Measurements from ENCODE around the gene RFT1.

Gene RFT1

GRCh38 chr3:53082736-53083135, 47.5 kb downstream of the RFT1 start:
- DNase-seq, result no peak

- DNase-seq, result no peak
Measured at GRCh38 chr3:53081318-53081717, 48.9 kb downstream of the RFT1 start.

GRCh38 chr3:53080612-53081205, 49.5 kb downstream of the RFT1 start:
- DNase-seq, result no peak

GRCh38 chr3:53079791-53080555, 50.3 kb downstream of the RFT1 start:
- DNase-seq, result no peak

GRCh38 chr3:53079147-53079546, 51.1 kb downstream of the RFT1 start:
- DNase-seq, result no peak

GRCh38 chr3:53078656-53079055, 51.6 kb downstream of the RFT1 start:
- no peak for DNase-seq

- no peak for DNase-seq
Measured at GRCh38 chr3:53077476-53078220, 52.6 kb downstream of the RFT1 start.

- DNase-seq, result no peak
Measured at GRCh38 chr3:53075743-53076140, 54.5 kb downstream of the RFT1 start.

GRCh38 chr3:53074761-53075742, 55.2 kb downstream of the RFT1 start:
- no peak for DNase-seq

- DNase-seq, result no peak
Measured at GRCh38 chr3:53074366-53074696, 55.9 kb downstream of the RFT1 start.

- DNase-seq, result no peak
Measured at GRCh38 chr3:53073553-53074365, 56.5 kb downstream of the RFT1 start.

GRCh38 chr3:53072653-53073552, 57.3 kb downstream of the RFT1 start:
- peak; percentile 82 for DNase-seq

GRCh38 chr3:53071882-53072431, 58.3 kb downstream of the RFT1 start:
- no peak for DNase-seq

GRCh38 chr3:53069422-53070068, 60.7 kb downstream of the RFT1 start:
- peak; percentile 14 for DNase-seq

GRCh38 chr3:53068176-53068575, 62.1 kb downstream of the RFT1 start:
- DNase-seq, result no peak

- DNase-seq, result no peak
Measured at GRCh38 chr3:53067567-53067966, 62.7 kb downstream of the RFT1 start.

GRCh38 chr3:53065841-53066480, 64.3 kb downstream of the RFT1 start:
- no peak for DNase-seq

- DNase-seq, result no peak
Measured at GRCh38 chr3:53062905-53063304, 67.3 kb downstream of the RFT1 start.

- peak; percentile 26 for DNase-seq
Measured at GRCh38 chr3:53056442-53056841, 73.8 kb downstream of the RFT1 start.

Measured in EL (cell line).